Measurements from ENCODE around the gene ZFP82. TPM values are rescaled to one million over a fixed set of nuclear protein-coding genes. Genes with fewer than 3 reads are reported as not detected.
A peak's percentile ranks its signal among the peaks of the same experiment; 100 is the strongest.

Gene ZFP82
- total RNA-seq, 1 donor from 2014 or later: 1.3 TPM

DNA sequence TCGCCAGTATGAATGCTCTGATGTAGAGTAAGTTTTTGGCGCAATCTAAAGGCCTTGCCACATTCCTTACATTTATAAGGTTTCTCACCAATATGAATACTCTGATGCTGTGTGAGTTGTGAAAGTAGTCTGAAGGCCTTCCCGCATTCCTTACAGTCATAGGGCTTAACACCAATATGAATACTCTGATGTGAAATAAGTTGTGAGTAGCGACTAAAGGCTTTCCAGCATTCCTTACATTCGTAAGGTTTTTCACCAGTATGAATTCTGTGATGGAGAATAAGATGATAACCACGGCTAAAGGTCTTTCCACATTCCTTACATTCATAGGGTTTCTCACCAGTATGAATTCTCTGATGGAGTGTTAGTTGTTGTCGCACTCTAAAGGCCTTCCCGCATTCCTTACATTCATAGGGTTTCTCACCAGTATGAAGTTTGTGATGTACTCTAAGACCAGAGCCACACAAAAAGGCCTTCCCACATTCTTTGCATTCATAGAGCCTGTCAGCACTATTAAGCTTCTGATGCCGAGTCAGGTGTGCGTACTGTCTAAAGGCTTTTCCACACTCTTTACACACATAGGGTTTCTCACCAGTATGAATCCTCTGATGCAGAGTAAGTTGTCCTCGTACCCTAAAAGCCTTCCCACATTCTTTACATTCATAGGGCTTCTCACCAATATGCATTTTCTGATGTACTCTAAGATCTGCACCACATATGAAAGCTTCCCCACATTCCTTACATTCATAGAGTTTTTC lies 25.3 kb downstream of the ZFP82 start:
- Histone ChIP-seq H3K4me1 (no peaks in the 10 kb centered on the region), H3K9me3 (peaks cover 76 to 100% of the 10 kb centered on the region in 2 donors), H3K36me3 (peaks cover 55 to 60% of the 10 kb centered on the region in 2 donors), H3K4me3 (no peak overlapping the region), H3K27me3 (no peaks in the 10 kb centered on the region), H3K27ac (no peak overlapping the region)
- DNase-seq (ENCODE audit: low spot score in 2 of 2): no peak
- TF ChIP-seq, protein P1, sequence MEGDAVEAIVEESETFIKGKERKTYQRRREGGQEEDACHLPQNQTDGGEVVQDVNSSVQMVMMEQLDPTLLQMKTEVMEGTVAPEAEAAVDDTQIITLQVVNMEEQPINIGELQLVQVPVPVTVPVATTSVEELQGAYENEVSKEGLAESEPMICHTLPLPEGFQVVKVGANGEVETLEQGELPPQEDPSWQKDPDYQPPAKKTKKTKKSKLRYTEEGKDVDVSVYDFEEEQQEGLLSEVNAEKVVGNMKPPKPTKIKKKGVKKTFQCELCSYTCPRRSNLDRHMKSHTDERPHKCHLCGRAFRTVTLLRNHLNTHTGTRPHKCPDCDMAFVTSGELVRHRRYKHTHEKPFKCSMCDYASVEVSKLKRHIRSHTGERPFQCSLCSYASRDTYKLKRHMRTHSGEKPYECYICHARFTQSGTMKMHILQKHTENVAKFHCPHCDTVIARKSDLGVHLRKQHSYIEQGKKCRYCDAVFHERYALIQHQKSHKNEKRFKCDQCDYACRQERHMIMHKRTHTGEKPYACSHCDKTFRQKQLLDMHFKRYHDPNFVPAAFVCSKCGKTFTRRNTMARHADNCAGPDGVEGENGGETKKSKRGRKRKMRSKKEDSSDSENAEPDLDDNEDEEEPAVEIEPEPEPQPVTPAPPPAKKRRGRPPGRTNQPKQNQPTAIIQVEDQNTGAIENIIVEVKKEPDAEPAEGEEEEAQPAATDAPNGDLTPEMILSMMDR (IDR thresholded peaks at IDR 0.05): no peak
- intact Hi-C loops (cut with DNase I): no loop called here

DNA sequence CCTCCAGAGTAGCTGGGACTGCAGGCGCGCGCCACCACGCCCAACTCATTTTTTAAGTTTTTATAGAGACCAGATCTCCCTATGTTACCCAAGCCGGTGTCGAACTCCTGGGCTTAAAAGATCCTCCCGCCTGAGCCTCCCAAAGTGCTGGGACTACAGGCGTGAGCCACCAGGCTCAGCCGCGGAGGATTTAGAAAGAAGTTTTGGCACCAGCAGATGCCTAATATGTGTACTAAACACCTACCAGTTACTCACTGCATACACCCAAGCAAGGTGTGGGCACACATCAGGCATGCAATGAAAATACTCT lies 39.0 kb downstream of the ZFP82 start:
- peak overlapping the region; percentile 66 to 92 for H3K4me3 ChIP-seq
- intact Hi-C loops (cut with DNase I): loop anchor here (1.0 to 5.0 kb wide), 4 partner anchors 39 to 167 kb away; partner anchors contain the start of genes ZFP82, ZNF260, ZNF565 and ZNF566
- H3K27me3 ChIP-seq: no peaks in the 10 kb centered on the region
- TF ChIP-seq, protein P1 (IDR thresholded peaks at IDR 0.05): no peak
- DNase-seq (ENCODE audit: low spot score in 2 of 2): no peak
- peaks cover 0 to 4% of the 10 kb centered on the region in 2 donors for H3K9me3 ChIP-seq
- no peaks in the 10 kb centered on the region for H3K36me3 ChIP-seq
- peak overlapping the region in 1 of 2 donors; percentile 89 for H3K27ac ChIP-seq
- H3K4me1 ChIP-seq: peaks cover 3 to 8% of the 10 kb centered on the region in 2 donors

DNA sequence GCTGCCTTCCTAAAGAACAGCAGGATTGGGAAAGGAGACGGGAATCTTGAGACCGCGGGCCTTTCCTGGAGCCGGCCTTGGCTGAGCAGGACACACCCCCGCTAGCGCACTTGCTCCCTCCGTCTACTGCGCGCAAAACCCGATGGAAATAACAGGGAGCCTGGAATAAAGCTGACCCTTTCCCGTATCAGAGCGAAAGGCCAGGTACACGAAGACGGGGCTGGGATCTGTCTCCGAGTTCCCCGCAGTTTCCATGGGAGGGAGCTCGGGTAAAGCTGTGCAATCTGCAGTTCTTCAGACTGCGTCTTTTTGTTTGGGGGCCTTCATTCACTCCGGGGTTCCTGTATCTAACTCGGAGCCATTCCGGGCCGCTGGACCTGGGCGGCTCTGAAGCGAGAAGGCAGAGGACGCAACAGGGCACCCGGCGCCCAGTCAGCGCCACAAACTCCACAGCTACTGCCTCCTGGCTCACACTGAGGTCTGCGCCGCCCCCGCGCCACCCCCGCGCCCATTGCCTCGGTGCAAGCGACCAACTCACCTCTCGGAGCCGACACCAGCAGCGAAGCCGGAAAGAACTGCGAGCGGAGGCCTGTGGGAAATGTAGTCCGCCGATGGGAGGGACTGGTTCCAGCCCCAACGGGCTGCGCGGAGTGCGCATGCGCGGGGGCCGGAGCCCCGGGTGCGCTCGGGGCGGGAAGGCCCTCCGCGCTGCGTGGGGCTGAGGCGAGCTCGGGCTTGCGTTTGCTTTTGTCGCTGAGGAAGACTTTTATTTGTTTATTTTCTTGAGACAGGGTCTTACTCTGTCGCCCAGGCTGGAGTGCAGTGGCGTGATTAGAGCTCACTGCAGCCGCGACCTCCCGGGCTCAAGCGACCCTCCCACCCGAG lies 39.6 kb downstream of the ZFP82 start, which contains the start of gene ZFP14:
Gene ZFP14, minus strand, starts transcription at position 577 of the 885 bp plus-strand sequence. CDS start 11,309 bp downstream, outside the sequence.
- H3K4me3 ChIP-seq: peak within 1 kb of the TSS; percentile 66 to 92
- H3K27me3 ChIP-seq: no peaks in the 10 kb centered on the region
- H3K36me3 ChIP-seq: no peaks in the 10 kb centered on the region
- TF ChIP-seq, protein P1 (IDR thresholded peaks at IDR 0.05): no peak
- H3K4me1 ChIP-seq: peaks cover 3 to 8% of the 10 kb centered on the region in 2 donors
- peak within 1 kb of the TSS; percentile 67 to 89 for H3K27ac ChIP-seq
- DNase-seq (ENCODE audit: low spot score in 2 of 2): peak; percentile 77 to 95
- H3K9me3 ChIP-seq: peaks cover 0 to 8% of the 10 kb centered on the region in 2 donors
- intact Hi-C loops (cut with DNase I): loop anchor here (1.0 to 5.0 kb wide), 4 partner anchors 40 to 167 kb away; partner anchors contain the start of genes ZFP82, ZNF260, ZNF565 and ZNF566

DNA sequence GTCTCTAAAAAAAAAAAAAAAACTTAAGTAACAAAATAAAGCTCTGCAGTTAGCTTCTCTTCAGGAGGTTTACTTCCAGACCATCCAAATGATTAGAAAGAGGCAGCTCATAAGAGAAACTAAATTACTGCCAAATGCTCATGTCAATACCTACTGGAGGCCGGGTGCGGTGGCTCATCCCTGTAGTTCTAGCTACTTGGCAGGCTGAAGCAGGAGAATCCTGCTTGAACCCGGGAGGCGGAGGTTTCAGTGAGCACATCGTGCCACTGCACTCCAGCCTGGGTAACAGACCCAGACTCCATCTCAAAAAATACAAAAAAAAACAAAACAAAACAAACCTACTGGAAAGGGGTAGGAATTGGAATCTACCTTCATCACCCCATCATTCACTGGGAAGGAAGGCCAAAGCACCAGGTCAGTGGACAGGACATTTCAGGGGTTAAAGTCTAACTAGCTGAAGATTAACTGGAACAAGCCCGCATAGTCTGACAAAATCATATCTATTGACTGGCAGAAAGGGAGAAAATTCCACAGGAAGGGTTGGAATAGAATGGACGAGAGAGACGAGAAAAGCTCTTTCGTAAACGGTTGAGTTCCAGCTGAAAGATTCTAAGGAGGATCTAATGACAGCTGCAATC lies 40.8 kb downstream of the ZFP82 start:
- Histone ChIP-seq H3K27ac (peak overlapping the region in 1 of 2 donors; percentile 89), H3K4me3 (peak overlapping the region in 1 of 2 donors; percentile 92), H3K36me3 (no peaks in the 10 kb centered on the region), H3K27me3 (no peaks in the 10 kb centered on the region), H3K4me1 (peaks cover 3 to 8% of the 10 kb centered on the region in 2 donors), H3K9me3 (peaks cover 0 to 13% of the 10 kb centered on the region in 2 donors)
- no peak for DNase-seq (ENCODE audit: low spot score in 2 of 2)
- TF ChIP-seq, protein P1 (IDR thresholded peaks at IDR 0.05): no peak
- intact Hi-C loops (cut with DNase I): loop anchor here (2.0 to 5.0 kb wide), 3 partner anchors 41 to 165 kb away; partner anchors contain the start of genes ZFP82, ZNF565 and ZNF566

DNA sequence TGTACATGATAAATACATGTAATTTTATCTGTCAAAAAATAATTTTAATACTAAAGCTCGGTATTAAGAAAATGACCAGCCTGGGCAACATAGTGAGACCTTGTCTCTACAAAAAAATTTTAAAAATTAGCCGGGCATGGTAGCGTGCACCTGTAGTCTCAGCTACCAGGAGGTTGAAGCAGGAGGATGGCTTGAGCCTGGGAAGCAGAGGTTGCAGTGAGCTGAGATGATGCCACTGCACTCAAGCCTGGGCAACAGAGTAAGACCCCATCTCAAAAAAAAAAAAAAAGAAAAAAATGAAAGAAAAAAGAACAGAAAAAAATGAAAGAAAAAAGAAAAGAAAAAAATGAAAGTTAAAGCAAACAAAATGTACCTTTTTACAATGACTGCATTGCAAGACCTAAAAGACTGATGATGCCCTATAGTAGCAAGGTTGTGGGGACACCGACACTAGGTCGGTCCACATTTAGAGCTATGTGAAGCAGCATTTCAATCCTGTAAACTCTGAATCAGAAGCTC lies 44.7 kb downstream of the ZFP82 start:
- TF ChIP-seq, protein P1 (IDR thresholded peaks at IDR 0.05): no peak
- intact Hi-C loops (cut with DNase I): no loop called here
- DNase-seq (ENCODE audit: low spot score in 2 of 2): no peak
- Histone ChIP-seq H3K4me1 (peaks cover 3 to 4% of the 10 kb centered on the region in 2 donors), H3K27ac (no peak overlapping the region), H3K36me3 (peaks cover 7 to 9% of the 10 kb centered on the region in 2 donors), H3K27me3 (no peaks in the 10 kb centered on the region), H3K9me3 (peaks cover 8 to 47% of the 10 kb centered on the region in 2 donors), H3K4me3 (no peak overlapping the region)
